ENCODE measurements around the gene TRIM22. TPM values are rescaled to one million over a fixed set of nuclear protein-coding genes. Genes with fewer than 3 reads are reported as not detected.

The TRIM22 gene
- 22.4 TPM for total RNA-seq

GRCh38 chr11:5689551-5689983, at the start of gene TRIM22:
Gene TRIM22, plus strand, starts transcription at chr11:5689790. Its CDS starts 6,443 bp downstream, at chr11:5696233.

GRCh38 chr11:5684646-5685362, 4.8 kb upstream of the TRIM22 start, which contains the start of gene TRIM5:
Gene TRIM5, minus strand, starts transcription at chr11:5685074. Its CDS starts 4,897 bp downstream, at chr11:5680177.

DNA sequence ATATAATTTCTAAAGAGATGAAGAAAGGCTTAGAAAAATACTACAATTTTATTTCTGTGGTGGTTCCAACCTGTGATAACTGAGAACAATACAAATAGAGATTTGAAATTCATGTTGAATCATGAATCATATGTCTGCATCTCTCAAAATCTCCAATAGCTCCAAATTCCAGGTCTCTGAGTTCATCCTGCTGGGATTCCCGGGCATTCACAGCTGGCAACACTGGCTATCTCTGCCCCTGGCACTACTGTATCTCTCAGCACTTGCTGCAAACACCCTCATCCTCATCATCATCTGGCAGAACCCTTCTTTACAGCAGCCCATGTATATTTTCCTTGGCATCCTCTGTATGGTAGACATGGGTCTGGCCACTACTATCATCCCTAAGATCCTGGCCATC, 46.8 kb downstream of the TRIM22 start, which contains the start of gene OR56B1:
Gene OR56B1 (plus strand): TSS at position 53 of the 400 bp plus-strand sequence. CDS start 69 bp downstream, at position 122.

GRCh38 chr11:5753943-5754342, 64.4 kb downstream of the TRIM22 start, which contains the start of gene OR52N4:
Gene OR52N4, plus strand, starts transcription at chr11:5754243. Its CDS starts 498 bp downstream, at chr11:5754741.

Other genes with a start within 250 kb of the TRIM22 start
- 0.64 TPM for gene OR51I1, start 248.3 kb upstream of the TRIM22 start, total RNA-seq
- not detected for gene OR51I2, start 240.5 kb upstream of the TRIM22 start, total RNA-seq
- gene OR52D1, start 201.1 kb upstream of the TRIM22 start, total RNA-seq = not detected
- 0.82 TPM for gene UBQLN3, start 179.8 kb upstream of the TRIM22 start, total RNA-seq
- gene UBQLNL, start 173.1 kb upstream of the TRIM22 start, total RNA-seq = 1.5 TPM
- gene OR52H1, start 141.2 kb upstream of the TRIM22 start, total RNA-seq = 2.3 TPM
- not detected for gene OR52B6, start 108.9 kb upstream of the TRIM22 start, total RNA-seq
- gene TRIM6, start 93.2 kb upstream of the TRIM22 start, total RNA-seq = 19.2 TPM
- 8.1 TPM for gene TRIM34, start 64.8 kb upstream of the TRIM22 start, total RNA-seq
- gene TRIM5, start 4.7 kb upstream of the TRIM22 start, total RNA-seq = 37.5 TPM
- not detected for gene OR56B1, start 46.7 kb downstream of the TRIM22 start, total RNA-seq
- not detected for gene OR52N4, start 64.5 kb downstream of the TRIM22 start, total RNA-seq
- gene OR52N5, start 93.6 kb downstream of the TRIM22 start, total RNA-seq = not detected
- gene OR52N1, start 101.5 kb downstream of the TRIM22 start, total RNA-seq = not detected
- not detected for gene OR52N2, start 119.1 kb downstream of the TRIM22 start, total RNA-seq
- not detected for gene OR52E6, start 152.1 kb downstream of the TRIM22 start, total RNA-seq
- gene OR52E8, start 167.9 kb downstream of the TRIM22 start, total RNA-seq = not detected
- gene OR52E4, start 190.8 kb downstream of the TRIM22 start, total RNA-seq = not detected
- not detected for gene OR52E5, start 203.4 kb downstream of the TRIM22 start, total RNA-seq